K562 (cell line): ENCODE results near the gene TMEM174. TPM values are rescaled to one million over a fixed set of nuclear protein-coding genes. Genes with fewer than 3 reads are reported as not detected.

Experiments
- ARID3A ChIP-seq: IDR thresholded peaks from 2 replicates; pipeline ENCODE4 v1.6.1; 2012; ENCODE audit warnings: low read depth, low read length, improper control_type of control experiment, borderline replicate concordance
- NFRKB ChIP-seq: fragments of 450-650 bp; IDR thresholded peaks from 2 replicates; pipeline ENCODE4 v1.6.1; 2016; ENCODE audit warnings: low read depth
- RBM15 ChIP-seq: fragments of 200-400 bp; formaldehyde crosslinking; IDR thresholded peaks from 2 replicates; pipeline ENCODE4 v1.6.1; 2018; ENCODE audit warnings: mild to moderate bottlenecking, low read length, moderate library complexity; ENCODE audit not compliant: insufficient read depth
- TAF7 ChIP-seq: fragments of 450-650 bp; IDR thresholded peaks from 2 replicates; pipeline ENCODE4 v1.6.1; 2016; ENCODE audit warnings: missing genetic modification characterization, missing compliant biosample characterization
- ZNF398 ChIP-seq: fragments of 250-450 bp; sonication (Bioruptor Pico); IDR thresholded peaks from 2 replicates; pipeline ENCODE4 v1.8.0; 2021; ENCODE audit warnings: moderate library complexity, mild to moderate bottlenecking, inconsistent platforms
- polyA plus RNA-seq, 8 experiments: library from polyadenylated mRNA; depleted of rRNA in 4 of 8; stranded (reverse) in 5 of 8; unstranded in 3 of 8; fragments of >200 nt; fragmentation: Nextera tagmentation in 2 of 8; fragmentation: Illumina TruSeq in 1 of 8; extraction: Ambion mirVana in 2 of 8; extraction: Trizol in 1 of 8; gene quantifications; 2 replicates each; pipeline versions ENCODE4 v1.2.1 to v1.2.3, GENCODE V29; 2011 to 2014; ENCODE audit warnings: inconsistent platforms in 1 of 8, missing spikeins in 1 of 8
- total RNA-seq, 7 experiments: library from RNA; depleted of rRNA in 6 of 7; stranded (reverse); fragments of >200 nt in 6 of 7; fragmentation: Illumina TruSeq in 2 of 7; extraction: Trizol in 2 of 7; gene quantifications; 2 replicates each; pipeline versions ENCODE4 v1.2.1 to v1.2.3, GENCODE V29; 2011 to 2021; ENCODE audit warnings: low replicate concordance in 1 of 7

Gene TMEM174
- total and polyA plus RNA-seq, 9 of the 15 experiments (the other 6 are each of a cell fraction or from before 2014, with no cell fraction given): not detected

- no peak for TF ChIP-seq ARID3A
- no peak for TF ChIP-seq NFRKB
- TF ChIP-seq TAF7 (tag): no peak
- no peak for TF ChIP-seq ZNF398 (CRISPR knock-in tag)
- no peak for TF ChIP-seq RBM15
Measured at GRCh38 chr5:73199671-73200070, 26.7 kb downstream of the TMEM174 start (continued).
